SK-N-SH (cell line): Measurements from ENCODE around the gene CORO6.

ENCODE experiments used
- CTCF ChIP-seq: fragments of 200-600 bp; sonication (generic); IDR thresholded peaks from 2 replicates; pipeline ENCODE4 v1.6.1; 2017; ENCODE audit warnings: antibody characterized with exemption, mild to moderate bottlenecking, moderate library complexity
- EP300 ChIP-seq, 2 experiments: IDR thresholded peaks; 2 replicates each; pipeline versions ENCODE4 v1.4.0 to v1.6.1; 2012; ENCODE audit warnings: borderline replicate concordance in 1 of 2, low read depth in 1 of 2, low read length in 1 of 2
- TAF1 ChIP-seq: IDR thresholded peaks from 2 replicates; pipeline ENCODE4 v1.6.1; 2012; ENCODE audit warnings: low read depth, mild to moderate bottlenecking, low read length, moderate library complexity, borderline replicate concordance
- USF1 ChIP-seq: IDR thresholded peaks from 2 replicates; pipeline ENCODE4 v1.4.0; 2012; ENCODE audit warnings: low read depth, borderline replicate concordance

- TF ChIP-seq TAF1 (no peak), USF1 (no peak), CTCF (no peak), EP300 (IDR thresholded peaks at IDR 0.05; ENCODE audit: borderline replicate concordance in 1 of 2, low read depth in 1 of 2, low read length in 1 of 2) (no peak)
Observed at GRCh38 chr17:29663155-29663554, 40.4 kb upstream of the CORO6 start.
